Measurements from ENCODE around the gene DDX51.

DDX51 gene

GRCh38 chr12:132144115-132144809 is at the start of gene DDX51, which contains the start of gene NOC4L:
Gene DDX51, minus strand, starts transcription at chr12:132144319. Its CDS starts 23 bp downstream, at chr12:132144296.
Gene NOC4L, plus strand, starts transcription at chr12:132144457. Its CDS starts 32 bp downstream, at chr12:132144489.
- peaks cover 16% of the 10 kb centered on the region; the same call in 1 of the 2 replicates for H3K36me3 ChIP-seq (ENCODE audit: insufficient read depth, low read length)
- H3K9ac ChIP-seq (ENCODE audit: low read depth, low read length) = peak within 1 kb of the TSS; percentile 74
- no peaks in the 10 kb centered on the region for H3K9me3 ChIP-seq (ENCODE audit: control insufficient read depth, insufficient read depth, low read length)
- no peaks in the 10 kb centered on the region for H3K4me1 ChIP-seq (ENCODE audit: insufficient read depth, low read length)

- Histone ChIP-seq H3K9me3 (ENCODE audit: control insufficient read depth, insufficient read depth, low read length) (no peaks in the 10 kb centered on the region; the same call in 1 of the 2 replicates), H3K36me3 (ENCODE audit: insufficient read depth, low read length) (no peaks in the 10 kb centered on the region), H3K4me1 (ENCODE audit: insufficient read depth, low read length) (0 out of 2 replicates have a peak, but pooled peaks cover 4% of the 10 kb centered on the region), H3K9ac (ENCODE audit: low read depth, low read length) (no peak overlapping the region)
These were observed 47.8 kb upstream of the DDX51 start for GRCh38 chr12:132191715-132192553.

GRCh38 chr12:132190834-132191500 is 46.8 kb upstream of the DDX51 start:
- H3K9me3 ChIP-seq (ENCODE audit: control insufficient read depth, insufficient read depth, low read length) = no peaks in the 10 kb centered on the region; the same call in 1 of the 2 replicates
- H3K36me3 ChIP-seq (ENCODE audit: insufficient read depth, low read length) = no peaks in the 10 kb centered on the region
- 0 out of 2 replicates have a peak, but pooled peaks cover 4% of the 10 kb centered on the region for H3K4me1 ChIP-seq (ENCODE audit: insufficient read depth, low read length)
- no peak overlapping the region for H3K9ac ChIP-seq (ENCODE audit: low read depth, low read length)

- Histone ChIP-seq H3K4me1 (ENCODE audit: insufficient read depth, low read length) (0 out of 2 replicates have a peak, but pooled peaks cover 4% of the 10 kb centered on the region), H3K9me3 (ENCODE audit: control insufficient read depth, insufficient read depth, low read length) (no peaks in the 10 kb centered on the region; the same call in 1 of the 2 replicates), H3K9ac (ENCODE audit: low read depth, low read length) (peak overlapping the region; percentile 70), H3K36me3 (ENCODE audit: insufficient read depth, low read length) (no peaks in the 10 kb centered on the region)
These were observed 46.1 kb upstream of the DDX51 start for GRCh38 chr12:132190012-132190755.

- Histone ChIP-seq H3K9me3 (ENCODE audit: control insufficient read depth, insufficient read depth, low read length) (no peaks in the 10 kb centered on the region; the same call in 1 of the 2 replicates), H3K36me3 (ENCODE audit: insufficient read depth, low read length) (no peaks in the 10 kb centered on the region), H3K9ac (ENCODE audit: low read depth, low read length) (peak overlapping the region; percentile 70), H3K4me1 (ENCODE audit: insufficient read depth, low read length) (0 out of 2 replicates have a peak, but pooled peaks cover 4% of the 10 kb centered on the region)
These were observed 45.4 kb upstream of the DDX51 start for GRCh38 chr12:132189378-132190011.

GRCh38 chr12:132188916-132189325 is 44.8 kb upstream of the DDX51 start:
- H3K36me3 ChIP-seq (ENCODE audit: insufficient read depth, low read length) = no peaks in the 10 kb centered on the region
- peak overlapping the region; percentile 70 for H3K9ac ChIP-seq (ENCODE audit: low read depth, low read length)
- 0 out of 2 replicates have a peak, but pooled peaks cover 4% of the 10 kb centered on the region for H3K4me1 ChIP-seq (ENCODE audit: insufficient read depth, low read length)
- no peaks in the 10 kb centered on the region; the same call in 1 of the 2 replicates for H3K9me3 ChIP-seq (ENCODE audit: control insufficient read depth, insufficient read depth, low read length)

GRCh38 chr12:132188451-132188901 is 44.4 kb upstream of the DDX51 start:
- 0 out of 2 replicates have a peak, but pooled peaks cover 4% of the 10 kb centered on the region for H3K4me1 ChIP-seq (ENCODE audit: insufficient read depth, low read length)
- H3K9ac ChIP-seq (ENCODE audit: low read depth, low read length) = no peak overlapping the region; the same call in 1 of the 2 replicates
- no peaks in the 10 kb centered on the region for H3K36me3 ChIP-seq (ENCODE audit: insufficient read depth, low read length)
- no peaks in the 10 kb centered on the region; the same call in 1 of the 2 replicates for H3K9me3 ChIP-seq (ENCODE audit: control insufficient read depth, insufficient read depth, low read length)

GRCh38 chr12:132187646-132188450 is 43.7 kb upstream of the DDX51 start:
- H3K4me1 ChIP-seq (ENCODE audit: insufficient read depth, low read length) = 0 out of 2 replicates have a peak, but pooled peaks cover 4% of the 10 kb centered on the region
- H3K9ac ChIP-seq (ENCODE audit: low read depth, low read length) = no peak overlapping the region

GRCh38 chr12:132186857-132187620 is 42.9 kb upstream of the DDX51 start:
- Histone ChIP-seq H3K36me3 (ENCODE audit: insufficient read depth, low read length) (no peaks in the 10 kb centered on the region), H3K4me1 (ENCODE audit: insufficient read depth, low read length) (0 out of 2 replicates have a peak, but pooled peaks cover 4% of the 10 kb centered on the region), H3K9me3 (ENCODE audit: control insufficient read depth, insufficient read depth, low read length) (no peaks in the 10 kb centered on the region), H3K9ac (ENCODE audit: low read depth, low read length) (no peak overlapping the region)

More at GRCh38 chr12:132187646-132188450, 43.7 kb upstream of the DDX51 start:
- no peaks in the 10 kb centered on the region for H3K9me3 ChIP-seq (ENCODE audit: control insufficient read depth, insufficient read depth, low read length)
- no peaks in the 10 kb centered on the region for H3K36me3 ChIP-seq (ENCODE audit: insufficient read depth, low read length)

GRCh38 chr12:132186208-132186856 is 42.2 kb upstream of the DDX51 start:
- Histone ChIP-seq H3K4me1 (ENCODE audit: insufficient read depth, low read length) (0 out of 2 replicates have a peak, but pooled peaks cover 4% of the 10 kb centered on the region), H3K9me3 (ENCODE audit: control insufficient read depth, insufficient read depth, low read length) (no peaks in the 10 kb centered on the region)

GRCh38 chr12:132185705-132186104 is 41.6 kb upstream of the DDX51 start:
- H3K9ac ChIP-seq (ENCODE audit: low read depth, low read length) = no peak overlapping the region
- H3K36me3 ChIP-seq (ENCODE audit: insufficient read depth, low read length) = no peaks in the 10 kb centered on the region
- 0 out of 2 replicates have a peak, but pooled peaks cover 4% of the 10 kb centered on the region for H3K4me1 ChIP-seq (ENCODE audit: insufficient read depth, low read length)
- no peaks in the 10 kb centered on the region for H3K9me3 ChIP-seq (ENCODE audit: control insufficient read depth, insufficient read depth, low read length)

More at GRCh38 chr12:132186208-132186856, 42.2 kb upstream of the DDX51 start:
- H3K9ac ChIP-seq (ENCODE audit: low read depth, low read length) = no peak overlapping the region
- H3K36me3 ChIP-seq (ENCODE audit: insufficient read depth, low read length) = no peaks in the 10 kb centered on the region
